Subcutaneous adipose tissue (tissue), 4 donors: Measurements from ENCODE around the gene ITM2B. TPM values are rescaled to one million over a fixed set of nuclear protein-coding genes. Genes with fewer than 3 reads are reported as not detected.

Experiments
- CTCF ChIP-seq: fragments of 450-650 bp; IDR thresholded peaks from one replicate; pipeline ENCODE4 v1.5.1; 2016; ENCODE audit warnings: low read depth, mild to moderate bottlenecking, control low read depth, antibody characterized with exemption, moderate library complexity
- total RNA-seq, 4 donors: library from RNA; depleted of rRNA; stranded (reverse); fragments of >200 nt; gene quantifications; one replicate each; pipeline ENCODE4 v1.1.0, GENCODE V29; 2016

Gene ITM2B
- total RNA-seq, 4 donors from 2014 or later: 665 to 1,817 (median 866) TPM

GRCh38 chr13:48316826-48317510, 84.0 kb downstream of the ITM2B start:
- no peak for TF ChIP-seq CTCF

- no peak for TF ChIP-seq CTCF
These were observed 84.7 kb downstream of the ITM2B start for GRCh38 chr13:48317511-48318376.

- TF ChIP-seq CTCF: no peak
These were observed 85.4 kb downstream of the ITM2B start for GRCh38 chr13:48318377-48318811.

- no peak for TF ChIP-seq CTCF
These were observed 86.0 kb downstream of the ITM2B start for GRCh38 chr13:48318821-48319511.

Other genes with a start within 250 kb of the ITM2B start
- 100 to 1,000 TPM in 1 of 4 donors, 10 to 100 TPM in 3; 61.4 to 105 (median 87.4) TPM for gene SUCLA2, start 231.9 kb upstream of the ITM2B start, total RNA-seq
- 10 to 100 TPM in 3 of 4 donors, 1 to 10 TPM in 1; 6.6 to 15.3 (median 13.2) TPM for gene NUDT15, start 195.5 kb upstream of the ITM2B start, total RNA-seq
- gene MED4, start 138.1 kb upstream of the ITM2B start, total RNA-seq: 10 to 100 TPM; 32.3 to 45.2 (median 40.1) TPM
- 10 to 100 TPM; 35.0 to 85.6 (median 45.6) TPM for gene RB1, start 70.5 kb downstream of the ITM2B start, total RNA-seq
- gene LPAR6, start 179.9 kb downstream of the ITM2B start, total RNA-seq: 10 to 100 TPM; 25.5 to 52.9 (median 48.4) TPM